Activated naive CD4-positive, alpha-beta T cell treated with anti-CD3 and anti-CD28 coated beads, Interleukin-2, amount 10 ng/mL, durations not matched to agents 7 days and 5 days (primary cell): Measurements from ENCODE around the gene CDH8.
"Not testable (repeated sequence)": the region's sequence is repeated elsewhere in the genome, so short reads cannot be mapped to it uniquely, and the experiment has no call there.

Experiments
- CTCF ChIA-PET: fragments of 350-600 bp; sonication (Branson Sonifier 250); formaldehyde crosslinking; loops from one replicate; lab custom pipeline; 2021; ENCODE audit warnings: antibody characterized with exemption; lab: Charles Lee
- DNase-seq: peaks from one replicate; pipeline ENCODE4 v3.0.0-alpha.2; 2020
- H3K27ac Mint-ChIP-seq: one replicate; pipeline ENCODE4 v1.8.0; 2021; ENCODE audit warnings: mild to moderate bottlenecking, moderate library complexity, mixed read lengths
- H3K27me3 Mint-ChIP-seq: one replicate; pipeline ENCODE4 v1.8.0; 2021; ENCODE audit warnings: mild to moderate bottlenecking, mixed read lengths
- H3K36me3 Mint-ChIP-seq: one replicate; pipeline ENCODE4 v1.8.0; 2021; ENCODE audit warnings: mixed read lengths
- H3K4me1 Mint-ChIP-seq: one replicate; pipeline ENCODE4 v1.8.0; 2021; ENCODE audit warnings: mixed read lengths
- H3K4me3 Mint-ChIP-seq: one replicate; pipeline ENCODE4 v1.8.0; 2021; ENCODE audit warnings: mild to moderate bottlenecking, moderate library complexity, mixed read lengths
- H3K9me3 Mint-ChIP-seq: one replicate; pipeline ENCODE4 v1.8.0; 2021; ENCODE audit warnings: mixed read lengths

Gene CDH8

DNA sequence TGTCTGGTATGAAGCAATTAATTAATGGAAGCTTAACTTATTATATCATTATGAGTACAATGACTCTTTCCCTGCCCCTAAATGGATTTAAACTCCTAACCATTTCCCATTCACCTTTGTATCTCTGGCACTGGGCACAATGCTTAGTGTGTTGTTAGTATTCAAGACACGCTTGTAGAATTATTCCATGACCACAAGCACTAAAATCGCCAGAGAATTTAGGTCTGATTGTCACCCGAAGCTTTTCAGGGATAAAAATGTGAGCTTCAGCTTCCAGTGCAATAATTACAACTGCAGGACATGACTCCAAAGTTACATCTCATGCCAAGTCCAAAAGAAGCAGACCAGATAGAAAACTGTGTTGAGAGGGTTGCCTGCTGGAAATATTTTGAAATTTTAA, 101.6 kb downstream of the CDH8 start:
- no peaks in the 10 kb centered on the region for H3K36me3 Mint-ChIP-seq
- H3K4me3 Mint-ChIP-seq, result no peak overlapping the region
- H3K4me1 Mint-ChIP-seq, result no peaks in the 10 kb centered on the region
- H3K27me3 Mint-ChIP-seq, result no peaks in the 10 kb centered on the region
- CTCF ChIA-PET, result no interaction called here
- no peak overlapping the region for H3K27ac Mint-ChIP-seq
- peaks cover 4% of the 10 kb centered on the region for H3K9me3 Mint-ChIP-seq
- DNase-seq, result no peak

DNA sequence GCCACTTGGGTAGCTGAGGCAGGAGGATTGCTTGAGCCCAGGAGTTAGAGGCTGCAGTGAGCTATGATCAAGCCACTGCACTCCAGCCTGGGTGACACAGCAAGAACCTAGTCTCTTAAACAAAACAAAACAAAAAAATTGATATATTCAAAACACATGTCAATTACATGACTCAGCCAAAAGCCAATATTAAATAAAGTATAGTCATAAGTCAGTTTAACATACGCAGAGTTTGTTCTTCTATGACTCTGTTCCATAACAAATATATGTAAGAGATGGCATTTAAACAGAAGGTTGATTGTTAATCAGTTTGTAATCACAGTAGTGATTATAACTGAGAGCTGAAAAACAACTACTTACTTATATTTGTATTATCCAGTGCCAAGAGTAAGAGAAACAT, 106.5 kb downstream of the CDH8 start:
- no peaks in the 10 kb centered on the region for H3K27me3 Mint-ChIP-seq
- DNase-seq, result no peak
- H3K36me3 Mint-ChIP-seq, result no peaks in the 10 kb centered on the region
- H3K4me1 Mint-ChIP-seq, result no peaks in the 10 kb centered on the region
- no peak overlapping the region for H3K4me3 Mint-ChIP-seq
- no peak overlapping the region for H3K27ac Mint-ChIP-seq
- CTCF ChIA-PET, result no interaction called here
- peaks cover 6% of the 10 kb centered on the region for H3K9me3 Mint-ChIP-seq

GRCh38 chr16:61926766-61927165, 109.5 kb downstream of the CDH8 start:
- H3K4me1 Mint-ChIP-seq, result no peaks in the 10 kb centered on the region
- no peaks in the 10 kb centered on the region for H3K27me3 Mint-ChIP-seq
- peaks cover 3% of the 10 kb centered on the region for H3K9me3 Mint-ChIP-seq
- H3K27ac Mint-ChIP-seq, result no peak overlapping the region
- no peak overlapping the region for H3K4me3 Mint-ChIP-seq
- H3K36me3 Mint-ChIP-seq, result no peaks in the 10 kb centered on the region
- CTCF ChIA-PET, result no interaction called here
- no peak for DNase-seq

DNA sequence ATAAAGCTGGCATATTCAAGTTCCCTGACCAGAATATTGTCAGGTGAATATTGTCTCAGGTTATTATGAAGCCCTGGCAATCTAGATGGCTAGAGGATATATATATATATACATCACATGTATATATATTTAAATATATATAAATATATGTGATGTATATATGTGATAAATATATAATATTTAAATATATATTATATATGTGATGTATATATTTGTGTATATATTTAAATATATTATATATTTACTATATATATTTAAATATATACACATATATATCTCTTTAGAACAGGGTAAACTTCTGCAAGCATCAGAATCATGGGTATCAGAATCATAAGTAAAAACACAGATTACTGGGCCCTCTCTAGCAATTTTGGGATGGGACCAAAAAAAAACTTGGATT, 112.6 kb downstream of the CDH8 start:
- Mint-ChIP-seq H3K4me3 (no peak overlapping the region), H3K36me3 (no peaks in the 10 kb centered on the region), H3K9me3 (no peaks in the 10 kb centered on the region), H3K27ac (no peak overlapping the region), H3K4me1 (no peaks in the 10 kb centered on the region), H3K27me3 (no peaks in the 10 kb centered on the region)
- no peak for DNase-seq
- CTCF ChIA-PET, result no interaction called here

GRCh38 chr16:61921373-61921772, 114.9 kb downstream of the CDH8 start:
- peaks cover 12% of the 10 kb centered on the region for H3K9me3 Mint-ChIP-seq
- DNase-seq, result no peak
- no peaks in the 10 kb centered on the region for H3K4me1 Mint-ChIP-seq
- no peak overlapping the region for H3K4me3 Mint-ChIP-seq
- no peaks in the 10 kb centered on the region for H3K27me3 Mint-ChIP-seq
- H3K27ac Mint-ChIP-seq, result no peak overlapping the region
- CTCF ChIA-PET, result no interaction called here
- H3K36me3 Mint-ChIP-seq, result no peaks in the 10 kb centered on the region

- H3K27me3 Mint-ChIP-seq, H3K36me3 Mint-ChIP-seq, H3K4me3 Mint-ChIP-seq, DNase-seq, H3K27ac Mint-ChIP-seq, CTCF ChIA-PET, H3K4me1 Mint-ChIP-seq: not testable (repeated sequence)
- peaks cover 16% of the 10 kb centered on the region for H3K9me3 Mint-ChIP-seq
These were observed 118.1 kb downstream of the CDH8 start for GRCh38 chr16:61917865-61918826.

- CTCF ChIA-PET, result no interaction called here
- Mint-ChIP-seq H3K27ac (no peak overlapping the region), H3K9me3 (peaks cover 20% of the 10 kb centered on the region), H3K27me3 (no peaks in the 10 kb centered on the region), H3K36me3 (no peaks in the 10 kb centered on the region), H3K4me1 (no peaks in the 10 kb centered on the region), H3K4me3 (no peak overlapping the region)
- DNase-seq, result no peak
These were observed 120.7 kb downstream of the CDH8 start for GRCh38 chr16:61915569-61915968.

DNA sequence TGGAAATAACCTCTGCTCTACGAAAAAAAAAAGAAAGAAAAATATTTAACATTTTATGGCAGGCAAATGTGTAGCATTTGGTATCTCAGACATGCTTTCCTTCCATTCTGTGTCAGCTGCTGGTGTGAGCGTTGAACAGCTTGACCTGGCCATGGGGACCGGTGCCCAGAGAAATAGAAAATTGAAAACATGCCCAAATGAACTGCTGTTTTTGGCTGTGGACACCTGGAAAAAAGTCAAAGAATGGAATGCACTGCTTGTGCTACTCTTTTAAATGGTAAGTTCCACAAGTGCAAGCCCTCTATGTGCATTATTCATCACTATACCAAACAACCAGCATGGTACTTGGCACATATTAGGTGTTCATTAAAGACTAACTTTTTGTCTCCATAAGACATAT, 127.2 kb downstream of the CDH8 start:
- Mint-ChIP-seq H3K9me3 (peaks cover 8% of the 10 kb centered on the region), H3K4me3 (no peak overlapping the region), H3K36me3 (no peaks in the 10 kb centered on the region), H3K27me3 (no peaks in the 10 kb centered on the region), H3K4me1 (no peaks in the 10 kb centered on the region), H3K27ac (no peak overlapping the region)
- CTCF ChIA-PET, result no interaction called here
- DNase-seq, result no peak

DNA sequence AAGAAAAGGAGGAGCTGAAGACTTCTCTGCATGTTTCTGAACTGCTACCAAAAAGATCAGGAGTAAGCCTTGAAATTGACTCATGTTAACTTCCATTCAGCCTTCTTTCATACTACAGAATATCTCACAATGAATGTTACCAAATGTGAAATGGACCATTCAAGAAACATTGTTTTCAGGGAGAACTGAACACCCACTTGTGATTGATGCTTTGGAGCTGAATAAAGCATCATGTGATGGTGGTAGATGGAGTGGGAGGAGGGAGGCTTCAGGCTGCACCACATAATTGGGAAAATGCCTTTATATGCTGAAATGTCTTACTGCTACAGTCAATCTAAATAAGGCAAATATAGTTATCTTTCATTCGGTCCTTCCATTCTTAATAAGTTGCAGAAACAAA, 127.8 kb downstream of the CDH8 start:
- no peak overlapping the region for H3K27ac Mint-ChIP-seq
- DNase-seq, result no peak
- no peaks in the 10 kb centered on the region for H3K27me3 Mint-ChIP-seq
- CTCF ChIA-PET, result no interaction called here
- no peak overlapping the region for H3K4me3 Mint-ChIP-seq
- H3K9me3 Mint-ChIP-seq, result peaks cover 5% of the 10 kb centered on the region
- no peaks in the 10 kb centered on the region for H3K36me3 Mint-ChIP-seq
- H3K4me1 Mint-ChIP-seq, result no peaks in the 10 kb centered on the region

DNA sequence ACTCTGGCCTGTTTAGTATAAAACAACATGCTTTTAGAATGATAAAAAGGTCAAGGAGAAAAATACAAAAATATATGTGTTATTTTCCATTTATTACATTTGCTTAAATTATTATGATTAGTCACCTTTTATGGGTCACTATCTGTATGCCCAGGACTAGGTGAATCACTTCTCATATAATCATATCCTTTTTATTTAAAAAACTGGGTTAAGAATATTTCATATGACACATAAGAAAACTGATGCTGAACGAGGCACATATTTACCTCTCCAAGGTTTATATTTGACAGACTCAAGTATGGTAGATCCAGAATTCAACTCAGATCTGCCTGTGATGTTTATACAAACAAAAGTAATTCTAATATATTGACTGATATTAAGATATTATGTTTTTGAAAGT, 134.5 kb downstream of the CDH8 start:
- no peaks in the 10 kb centered on the region for H3K27me3 Mint-ChIP-seq
- peaks cover 15% of the 10 kb centered on the region for H3K9me3 Mint-ChIP-seq
- H3K4me1 Mint-ChIP-seq, result no peaks in the 10 kb centered on the region
- H3K36me3 Mint-ChIP-seq, result no peaks in the 10 kb centered on the region
- no peak for DNase-seq
- H3K4me3 Mint-ChIP-seq, result no peak overlapping the region
- H3K27ac Mint-ChIP-seq, result no peak overlapping the region
- CTCF ChIA-PET, result no interaction called here

GRCh38 chr16:61900482-61900881, 135.8 kb downstream of the CDH8 start:
- Mint-ChIP-seq H3K27ac (no peak overlapping the region), H3K4me1 (no peaks in the 10 kb centered on the region), H3K4me3 (no peak overlapping the region), H3K36me3 (no peaks in the 10 kb centered on the region), H3K27me3 (no peaks in the 10 kb centered on the region), H3K9me3 (peaks cover 17% of the 10 kb centered on the region)
- DNase-seq, result no peak
- CTCF ChIA-PET, result no interaction called here

DNA sequence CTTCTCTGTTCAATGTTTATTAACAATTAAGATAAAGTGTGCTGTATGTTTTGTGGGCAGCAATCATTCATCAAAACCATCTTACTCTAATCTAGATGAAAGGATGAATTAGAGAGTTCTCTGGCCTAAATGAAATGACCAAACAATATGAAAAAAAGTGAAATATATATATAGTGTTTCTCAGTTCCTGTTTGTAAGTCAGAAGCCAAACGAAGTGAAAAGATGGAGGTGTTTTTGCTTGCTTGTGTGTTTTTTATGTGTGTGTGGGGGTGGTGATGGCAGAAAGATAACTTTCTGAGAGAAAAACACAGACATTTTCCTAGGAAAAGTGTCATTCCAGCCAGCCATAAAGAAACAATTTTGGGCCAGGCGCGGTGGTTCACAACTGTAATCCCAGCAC, 138.6 kb downstream of the CDH8 start:
- Mint-ChIP-seq H3K36me3 (no peaks in the 10 kb centered on the region), H3K4me3 (no peak overlapping the region), H3K4me1 (no peaks in the 10 kb centered on the region), H3K27me3 (no peaks in the 10 kb centered on the region), H3K9me3 (peaks cover 19% of the 10 kb centered on the region), H3K27ac (no peak overlapping the region)
- DNase-seq, result no peak
- CTCF ChIA-PET, result no interaction called here

GRCh38 chr16:61892531-61892930, 143.7 kb downstream of the CDH8 start:
- no peak overlapping the region for H3K4me3 Mint-ChIP-seq
- CTCF ChIA-PET, result no interaction called here
- H3K27ac Mint-ChIP-seq, result no peak overlapping the region
- no peaks in the 10 kb centered on the region for H3K27me3 Mint-ChIP-seq
- no peak for DNase-seq
- H3K36me3 Mint-ChIP-seq, result no peaks in the 10 kb centered on the region
- H3K9me3 Mint-ChIP-seq, result peaks cover 6% of the 10 kb centered on the region
- H3K4me1 Mint-ChIP-seq, result no peaks in the 10 kb centered on the region

DNA sequence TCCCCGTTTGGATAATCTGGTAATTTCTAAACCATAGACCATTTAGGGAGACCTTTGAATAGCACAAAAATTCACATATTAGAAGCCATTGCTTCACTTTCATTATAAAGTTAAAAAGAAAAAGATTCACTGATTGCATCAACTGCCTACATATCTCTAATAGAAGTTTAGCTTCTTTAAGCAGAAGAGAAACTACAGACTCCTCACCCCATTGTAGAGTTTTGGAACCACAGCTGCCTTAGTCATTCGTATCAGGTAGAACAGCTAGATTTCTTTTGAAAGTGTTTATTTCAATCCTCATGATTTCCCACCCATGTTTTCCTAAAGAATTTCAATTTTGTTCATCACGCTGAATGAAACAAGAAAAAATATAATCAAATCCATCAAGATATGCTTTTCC, 144.8 kb downstream of the CDH8 start:
- Mint-ChIP-seq H3K4me1 (no peaks in the 10 kb centered on the region), H3K27me3 (no peaks in the 10 kb centered on the region), H3K9me3 (peaks cover 8% of the 10 kb centered on the region), H3K36me3 (no peaks in the 10 kb centered on the region), H3K27ac (no peak overlapping the region), H3K4me3 (no peak overlapping the region)
- CTCF ChIA-PET, result no interaction called here
- DNase-seq, result no peak

DNA sequence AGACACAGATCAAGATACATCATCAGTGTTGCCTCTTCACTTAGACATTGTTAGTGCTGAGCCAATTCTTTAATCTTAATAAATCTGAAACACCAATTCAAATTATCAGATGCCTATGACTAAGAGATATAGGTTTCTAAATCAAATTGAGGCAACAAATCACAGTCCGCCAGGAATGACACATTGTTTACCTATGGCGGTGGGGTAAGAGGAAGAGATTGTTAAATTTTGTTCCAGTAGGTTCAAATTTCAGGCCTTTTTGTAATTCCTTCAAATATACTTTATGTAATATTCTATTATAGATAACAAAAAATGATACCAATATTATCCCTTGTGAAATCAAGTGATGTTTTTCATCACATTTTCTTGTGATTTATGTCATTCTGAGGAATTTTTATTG, 145.9 kb downstream of the CDH8 start:
- no peaks in the 10 kb centered on the region for H3K27me3 Mint-ChIP-seq

More for the DNA sequence above, 145.9 kb downstream of the CDH8 start:
- no peak overlapping the region for H3K27ac Mint-ChIP-seq
- H3K4me3 Mint-ChIP-seq, result no peak overlapping the region
- no peaks in the 10 kb centered on the region for H3K4me1 Mint-ChIP-seq
- CTCF ChIA-PET, result no interaction called here
- no peaks in the 10 kb centered on the region for H3K36me3 Mint-ChIP-seq
- peaks cover 6% of the 10 kb centered on the region for H3K9me3 Mint-ChIP-seq
- DNase-seq, result no peak
